GM12878 (cell line): ENCODE results near the gene ADCY1. TPM values are rescaled to one million over a fixed set of nuclear protein-coding genes. Genes with fewer than 3 reads are reported as not detected.

Experiments
- ATAC-seq: fragments of 200-7000 bp; cut with Tn5 transposase; 3 replicates; pipeline ENCODE4 v1.9.1; 2020; ENCODE audit warnings: mild to moderate bottlenecking, moderate library complexity
- BruUV-seq: library from RNA; stranded (reverse); fragments of 400-500 nt; replicated peaks from 2 replicates; lab custom pipeline; 2021; lab: Mats Ljungman, UMichigan
- CTCF ChIA-PET: fragments of 300-600 bp; sonication (Branson Sonifier 250); formaldehyde crosslinking; extraction: SDS; loops from one replicate; lab custom pipeline; 2021; ENCODE audit warnings: inconsistent platforms; lab: Yijun Ruan, JAX
- POLR2A ChIA-PET: fragments of 350-600 bp; formaldehyde crosslinking; extraction: SDS; loops from one replicate; lab custom pipeline; 2021; ENCODE audit warnings: inconsistent platforms; lab: Charles Lee
- RAD21 ChIA-PET: fragments of 300-600 bp; sonication (Branson Sonifier 250); formaldehyde crosslinking; loops from one replicate; lab custom pipeline; 2023; ENCODE audit warnings: antibody characterized with exemption; ENCODE audit not compliant: unreplicated experiment; lab: Charles Lee
- SMC1A ChIA-PET: fragments of 300-600 bp; sonication (Branson Sonifier 250); formaldehyde crosslinking; loops from one replicate; lab custom pipeline; 2023; ENCODE audit not compliant: unreplicated experiment, uncharacterized antibody; lab: Charles Lee
- DNase-seq: peaks from one replicate; pipeline ENCODE4 v3.0.0-alpha.2; 2011; ENCODE audit warnings: low read depth, low spot score
- FAIRE-seq: peaks from 3 replicates; lab custom pipeline; 2011; peaks lifted over from hg19 to GRCh38; lab: Jason Lieb, UNC
- H2AFZ ChIP-seq: 2 replicates; pipeline ENCODE4 v1.6.0; 2011; ENCODE audit warnings: low read depth, low read length, control low read depth; ENCODE audit not compliant: control insufficient read depth
- H3K27ac ChIP-seq: 2 replicates; pipeline ENCODE4 v1.5.1; 2011; ENCODE audit warnings: control low read depth; ENCODE audit not compliant: control insufficient read depth, insufficient read depth
- H3K27me3 ChIP-seq, 2 experiments: replicated peaks in 1 of 2; 2 replicates each; pipeline versions ENCODE4 v1.6.0 to v1.6.1; 2011; ENCODE audit warnings: low read length in 1 of 2; ENCODE audit not compliant: control insufficient read depth in 2 of 2, insufficient read depth in 2 of 2
- H3K36me3 ChIP-seq, 2 experiments: 2 replicates each; pipeline ENCODE4 v1.5.1; 2011; ENCODE audit warnings: low read length in 1 of 2; ENCODE audit not compliant: control insufficient read depth in 2 of 2, insufficient read depth in 2 of 2
- H3K4me1 ChIP-seq: 2 replicates; pipeline ENCODE4 v1.6.1; 2011; ENCODE audit warnings: mild to moderate bottlenecking, low read length, moderate library complexity, mixed read lengths; ENCODE audit not compliant: control insufficient read depth, insufficient read depth
- H3K4me2 ChIP-seq: 2 replicates; pipeline ENCODE4 v1.6.0; 2011; ENCODE audit warnings: control low read depth; ENCODE audit not compliant: control insufficient read depth, insufficient read depth
- H3K4me3 ChIP-seq: fragments of 200-600 bp; sonication (generic); 2 replicates; pipeline ENCODE4 v1.5.1; 2016
- H3K79me2 ChIP-seq: 2 replicates; pipeline ENCODE4 v1.6.0; 2011; ENCODE audit warnings: low read length; ENCODE audit not compliant: control insufficient read depth, insufficient read depth
- H3K9ac ChIP-seq: 2 replicates; pipeline ENCODE4 v1.8.0; 2011; ENCODE audit warnings: low read length, control low read depth, mixed read lengths; ENCODE audit not compliant: control insufficient read depth, insufficient read depth
- H3K9me3 ChIP-seq: replicated peaks from 3 replicates; pipeline ENCODE4 v1.5.1; 2011; ENCODE audit warnings: mild to moderate bottlenecking, low read length; ENCODE audit not compliant: control insufficient read depth, insufficient read depth
- H4K20me1 ChIP-seq: 2 replicates; pipeline ENCODE4 v1.6.0; 2011; ENCODE audit not compliant: control insufficient read depth, insufficient read depth
- ATF7 ChIP-seq: fragments of 450-650 bp; IDR thresholded peaks from 2 replicates; pipeline ENCODE4 v1.6.1; 2016; ENCODE audit warnings: low read depth, mild to moderate bottlenecking
- BRCA1 ChIP-seq: IDR thresholded peaks from 2 replicates; pipeline ENCODE4 v1.6.1; 2011; ENCODE audit warnings: low read depth, low read length, improper control_type of control experiment
- CBFB ChIP-seq: IDR thresholded peaks from 2 replicates; pipeline ENCODE4 v1.6.1; 2016; ENCODE audit warnings: antibody characterized with exemption, low read depth
- CBX5 ChIP-seq: sonication (generic); IDR thresholded peaks from 2 replicates; pipeline ENCODE4 v1.6.1; 2016; ENCODE audit warnings: low read depth, moderate library complexity, mild to moderate bottlenecking, inconsistent platforms
- CEBPB ChIP-seq, 2 experiments: fragments of 150-350 bp in 1 of 2; IDR thresholded peaks; 2 replicates each; pipeline ENCODE4 v1.6.1; 2012 to 2014; ENCODE audit warnings: low read depth in 2 of 2, low read length in 2 of 2, borderline replicate concordance in 1 of 2, inconsistent platforms in 1 of 2
- EZH2 ChIP-seq: IDR thresholded peaks from 2 replicates; pipeline ENCODE4 v1.6.1; 2012; ENCODE audit warnings: low read depth, mild to moderate bottlenecking, control low read depth, inconsistent platforms, low read length, borderline replicate concordance; ENCODE audit not compliant: control insufficient read depth
- HDAC2 ChIP-seq: fragments of 200-600 bp; sonication (generic); IDR thresholded peaks from 2 replicates; pipeline ENCODE4 v1.6.1; 2017
- LARP7 ChIP-seq: fragments of 450-650 bp; IDR thresholded peaks from 2 replicates; pipeline ENCODE4 v1.6.1; 2017; ENCODE audit warnings: mild to moderate bottlenecking
- MXI1 ChIP-seq: fragments of 150-350 bp; IDR thresholded peaks from 2 replicates; pipeline ENCODE4 v1.6.1; 2011; ENCODE audit warnings: low read depth, mild to moderate bottlenecking, inconsistent platforms, low read length, improper control_type of control experiment
- NFIC ChIP-seq: IDR thresholded peaks from 2 replicates; pipeline ENCODE4 v1.6.1; 2012; ENCODE audit warnings: low read depth, mild to moderate bottlenecking, inconsistent platforms, low read length, moderate library complexity
- NR2F1 ChIP-seq: fragments of 450-650 bp; conservative IDR thresholded peaks from 2 replicates; pipeline ENCODE4 v1.6.1; 2017; ENCODE audit warnings: mild to moderate bottlenecking
- SMAD1 ChIP-seq: fragments of 450-650 bp; IDR thresholded peaks from 2 replicates; pipeline ENCODE4 v1.6.1; 2018; ENCODE audit warnings: mild to moderate bottlenecking, low read depth; ENCODE audit not compliant: partially characterized antibody
- WGBS: methylation state at CpG from one replicate; pipeline ENCODE4 v1.1.6; 2016; ENCODE audit warnings: low lambda C conversion rate; ENCODE audit not compliant: insufficient replicate concordance, insufficient coverage; ENCODE audit errors: missing lambda C conversion rate; 5-methylcytosine and 5-hydroxymethylcytosine counted together
- in situ Hi-C: fragments of 300-500 bp; cut with MboI; formaldehyde crosslinking; loops from 9 replicates; pipeline ENCODE4 v1.14.3; 2018; ENCODE audit warnings: mixed read lengths
- intact Hi-C: fragments of 100-400 bp; cut with micrococcal nuclease; formaldehyde crosslinking; loops from one replicate; pipeline ENCODE4 v1.14.2; 2022; ENCODE audit not compliant: unreplicated experiment
- polyA plus RNA-seq, 11 experiments: library from polyadenylated mRNA; depleted of rRNA in 4 of 11; unstranded in 6 of 11; stranded (reverse) in 5 of 11; fragments of >200 nt; fragmentation: Nextera tagmentation in 4 of 11; fragmentation: Illumina TruSeq in 1 of 11; extraction: Ambion mirVana in 4 of 11; extraction: Trizol in 1 of 11; gene quantifications; 1 replicate in 1 of 11; 2 replicates in 10 of 11; pipeline versions ENCODE4 v1.2.1 to v1.2.3, GENCODE V29; 2011 to 2016; ENCODE audit warnings: inconsistent platforms in 2 of 11, missing spikeins in 2 of 11, low read depth in 1 of 11
- total RNA-seq, 4 experiments: library from RNA; depleted of rRNA in 3 of 4; stranded (reverse); fragments of >200 nt in 3 of 4; fragmentation: Illumina TruSeq in 1 of 4; extraction: Trizol in 1 of 4; gene quantifications; 2 replicates each; pipeline versions ENCODE4 v1.2.1 to v1.2.3, GENCODE V29; 2013 to 2021
- TF ChIP-seq, protein P1 (sequence below): fragments of 450-650 bp; formaldehyde crosslinking; IDR thresholded peaks from 2 replicates; pipeline ENCODE4 v1.4.0; 2022; ENCODE audit warnings: mild to moderate bottlenecking, moderate library complexity
- TF ChIP-seq, protein P2 (sequence below): IDR thresholded peaks from 2 replicates; pipeline ENCODE4 v1.6.1; 2011; ENCODE audit warnings: mild to moderate bottlenecking, low read depth, low read length, moderate library complexity; ENCODE audit not compliant: insufficient replicate concordance
- TF ChIP-seq, protein P3 (sequence below): fragments of 450-650 bp; IDR thresholded peaks from 2 replicates; pipeline ENCODE4 v1.6.1; 2017; ENCODE audit warnings: mild to moderate bottlenecking

The ADCY1 gene
- total and polyA plus RNA-seq, 10 of the 15 experiments (the other 5 are each of a cell fraction or from before 2014, with no cell fraction given) = 0.13 to 1.4 (median 0.45) TPM; not detected in 1

DNA sequence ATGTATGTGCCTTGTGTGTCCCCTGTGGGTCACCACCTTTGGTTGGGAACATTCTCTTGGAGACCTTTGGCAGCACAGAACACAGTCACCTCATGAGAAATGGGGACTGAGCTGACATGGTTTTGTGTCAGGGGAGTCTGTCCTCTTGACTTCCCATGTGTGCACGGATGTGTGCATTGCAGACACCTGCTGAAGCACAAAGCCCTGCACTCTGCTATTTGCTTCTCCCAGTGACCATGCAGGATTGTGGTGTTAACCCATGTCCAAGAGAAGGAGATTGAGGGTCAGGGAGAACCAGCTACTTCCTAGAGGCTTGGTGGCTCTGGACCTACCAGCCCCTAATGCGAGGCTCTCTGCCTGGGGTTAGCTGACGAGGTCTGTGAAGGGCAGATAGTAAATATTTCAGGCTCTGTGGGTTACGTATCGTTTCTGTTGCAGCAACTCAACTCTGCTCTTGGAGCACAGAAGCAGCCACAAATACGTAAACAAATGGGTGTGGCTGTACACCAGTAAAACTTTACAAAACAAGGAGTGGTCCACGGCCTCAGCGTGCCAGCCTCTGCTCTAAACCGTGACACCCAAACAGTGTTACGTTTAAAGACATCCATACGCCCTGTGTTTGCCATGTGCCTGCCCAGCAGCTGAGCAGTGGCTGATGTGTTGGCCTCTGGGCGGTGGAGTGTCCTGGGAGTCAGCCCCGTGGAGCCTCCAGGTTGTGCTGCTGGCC is 51.7 kb downstream of the ADCY1 start:
- in situ Hi-C loops = no loop called here
- ChIA-PET POLR2A (no interaction called here), SMC1A (no interaction called here), CTCF (no interaction called here), RAD21 (no interaction called here)
- no peak for ATAC-seq
- Histone ChIP-seq H3K36me3 (no peaks in the 10 kb centered on the region), H3K9me3 (no peaks in the 10 kb centered on the region), H3K4me3 (no peak overlapping the region), H3K4me2 (no peak overlapping the region), H3K9ac (no peak overlapping the region), H3K79me2 (no peaks in the 10 kb centered on the region), H2AFZ (no peak overlapping the region), H3K27ac (no peak overlapping the region), H3K4me1 (no peaks in the 10 kb centered on the region), H4K20me1 (no peaks in the 10 kb centered on the region), H3K27me3 (no peaks in the 10 kb centered on the region; a peak in 2 of 4 replicates)
- no TSS peak for BruUV-seq
- FAIRE-seq = no peak
- 21% methylated on average over 13 of the region's 13 CpGs for WGBS
- intact Hi-C loops = no loop called here
- no peak for DNase-seq
- TF ChIP-seq ATF7 = no peak
- TF ChIP-seq MXI1 = no peak
- TF ChIP-seq CBFB = no peak
- TF ChIP-seq, protein P1, sequence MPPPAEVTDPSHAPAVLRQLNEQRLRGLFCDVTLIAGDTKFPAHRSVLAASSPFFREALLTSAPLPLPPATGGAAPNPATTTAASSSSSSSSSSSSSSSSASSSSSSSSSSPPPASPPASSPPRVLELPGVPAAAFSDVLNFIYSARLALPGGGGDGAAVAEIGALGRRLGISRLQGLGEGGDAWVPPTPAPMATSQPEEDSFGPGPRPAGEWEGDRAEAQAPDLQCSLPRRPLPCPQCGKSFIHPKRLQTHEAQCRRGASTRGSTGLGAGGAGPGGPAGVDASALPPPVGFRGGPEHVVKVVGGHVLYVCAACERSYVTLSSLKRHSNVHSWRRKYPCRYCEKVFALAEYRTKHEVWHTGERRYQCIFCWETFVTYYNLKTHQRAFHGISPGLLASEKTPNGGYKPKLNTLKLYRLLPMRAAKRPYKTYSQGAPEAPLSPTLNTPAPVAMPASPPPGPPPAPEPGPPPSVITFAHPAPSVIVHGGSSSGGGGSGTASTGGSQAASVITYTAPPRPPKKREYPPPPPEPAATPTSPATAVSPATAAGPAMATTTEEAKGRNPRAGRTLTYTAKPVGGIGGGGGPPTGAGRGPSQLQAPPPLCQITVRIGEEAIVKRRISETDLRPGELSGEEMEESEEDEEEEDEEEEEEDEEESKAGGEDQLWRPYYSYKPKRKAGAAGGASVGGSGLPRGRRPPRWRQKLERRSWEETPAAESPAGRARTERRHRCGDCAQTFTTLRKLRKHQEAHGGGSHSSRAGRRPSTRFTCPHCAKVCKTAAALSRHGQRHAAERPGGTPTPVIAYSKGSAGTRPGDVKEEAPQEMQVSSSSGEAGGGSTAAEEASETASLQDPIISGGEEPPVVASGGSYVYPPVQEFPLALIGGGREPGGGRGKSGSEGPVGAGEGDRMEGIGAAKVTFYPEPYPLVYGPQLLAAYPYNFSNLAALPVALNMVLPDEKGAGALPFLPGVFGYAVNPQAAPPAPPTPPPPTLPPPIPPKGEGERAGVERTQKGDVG (CRISPR knock-in tag) = no peak
- TF ChIP-seq CEBPB (IDR thresholded peaks at IDR 0.05; ENCODE audit: borderline replicate concordance in 1 of 2, low read depth in 2 of 2, low read length in 2 of 2) = no peak
- TF ChIP-seq HDAC2 = no peak
- no peak for TF ChIP-seq NFIC
- TF ChIP-seq SMAD1 = no peak
- TF ChIP-seq LARP7 = no peak
- TF ChIP-seq, protein P2, sequence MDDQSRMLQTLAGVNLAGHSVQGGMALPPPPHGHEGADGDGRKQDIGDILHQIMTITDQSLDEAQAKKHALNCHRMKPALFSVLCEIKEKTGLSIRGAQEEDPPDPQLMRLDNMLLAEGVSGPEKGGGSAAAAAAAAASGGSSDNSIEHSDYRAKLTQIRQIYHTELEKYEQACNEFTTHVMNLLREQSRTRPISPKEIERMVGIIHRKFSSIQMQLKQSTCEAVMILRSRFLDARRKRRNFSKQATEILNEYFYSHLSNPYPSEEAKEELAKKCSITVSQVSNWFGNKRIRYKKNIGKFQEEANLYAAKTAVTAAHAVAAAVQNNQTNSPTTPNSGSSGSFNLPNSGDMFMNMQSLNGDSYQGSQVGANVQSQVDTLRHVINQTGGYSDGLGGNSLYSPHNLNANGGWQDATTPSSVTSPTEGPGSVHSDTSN = no peak
- TF ChIP-seq, protein P3, sequence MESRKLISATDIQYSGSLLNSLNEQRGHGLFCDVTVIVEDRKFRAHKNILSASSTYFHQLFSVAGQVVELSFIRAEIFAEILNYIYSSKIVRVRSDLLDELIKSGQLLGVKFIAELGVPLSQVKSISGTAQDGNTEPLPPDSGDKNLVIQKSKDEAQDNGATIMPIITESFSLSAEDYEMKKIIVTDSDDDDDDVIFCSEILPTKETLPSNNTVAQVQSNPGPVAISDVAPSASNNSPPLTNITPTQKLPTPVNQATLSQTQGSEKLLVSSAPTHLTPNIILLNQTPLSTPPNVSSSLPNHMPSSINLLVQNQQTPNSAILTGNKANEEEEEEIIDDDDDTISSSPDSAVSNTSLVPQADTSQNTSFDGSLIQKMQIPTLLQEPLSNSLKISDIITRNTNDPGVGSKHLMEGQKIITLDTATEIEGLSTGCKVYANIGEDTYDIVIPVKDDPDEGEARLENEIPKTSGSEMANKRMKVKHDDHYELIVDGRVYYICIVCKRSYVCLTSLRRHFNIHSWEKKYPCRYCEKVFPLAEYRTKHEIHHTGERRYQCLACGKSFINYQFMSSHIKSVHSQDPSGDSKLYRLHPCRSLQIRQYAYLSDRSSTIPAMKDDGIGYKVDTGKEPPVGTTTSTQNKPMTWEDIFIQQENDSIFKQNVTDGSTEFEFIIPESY = no peak
- no peak for TF ChIP-seq BRCA1
- TF ChIP-seq NR2F1 = no peak
- TF ChIP-seq CBX5 = no peak
- TF ChIP-seq EZH2 = no peak
